Hippocampal formation (tissue), 2 donors: ENCODE data around the gene LPCAT1.

ENCODE experiments used
- DNase-seq, 2 donors: peaks; one replicate each; lab custom pipeline; 2025; lab: John Stamatoyannopoulos, UW

LPCAT1 gene

GRCh38 chr5:1444361-1445189 lies 79.2 kb downstream of the LPCAT1 start:
- DNase-seq, result no peak

- DNase-seq, result no peak
Observed at GRCh38 chr5:1443991-1444360, 79.8 kb downstream of the LPCAT1 start.

GRCh38 chr5:1443171-1443570 lies 80.6 kb downstream of the LPCAT1 start:
- DNase-seq, result no peak

GRCh38 chr5:1442222-1443145 lies 81.3 kb downstream of the LPCAT1 start:
- DNase-seq, result no peak

GRCh38 chr5:1441166-1441865 lies 82.4 kb downstream of the LPCAT1 start:
- DNase-seq, result no peak

- no peak for DNase-seq
Observed at GRCh38 chr5:1440098-1440493, 83.7 kb downstream of the LPCAT1 start.

- no peak for DNase-seq
Observed at GRCh38 chr5:1439388-1440097, 84.2 kb downstream of the LPCAT1 start.

- DNase-seq, result no peak
Observed at GRCh38 chr5:1438871-1439270, 84.9 kb downstream of the LPCAT1 start.

GRCh38 chr5:1437876-1438559 lies 85.7 kb downstream of the LPCAT1 start:
- no peak for DNase-seq

GRCh38 chr5:1437226-1437829 lies 86.4 kb downstream of the LPCAT1 start:
- DNase-seq, result no peak

GRCh38 chr5:1436681-1437080 lies 87.1 kb downstream of the LPCAT1 start:
- no peak for DNase-seq

- DNase-seq, result no peak
Observed at GRCh38 chr5:1436036-1436435, 87.7 kb downstream of the LPCAT1 start.

- DNase-seq, result no peak
Observed at GRCh38 chr5:1435369-1435768, 88.4 kb downstream of the LPCAT1 start.

GRCh38 chr5:1432296-1432695 lies 91.5 kb downstream of the LPCAT1 start:
- no peak for DNase-seq

GRCh38 chr5:1431896-1432295 lies 91.9 kb downstream of the LPCAT1 start:
- DNase-seq, result no peak

- DNase-seq, result no peak
Observed at GRCh38 chr5:1431021-1431811, 92.5 kb downstream of the LPCAT1 start.

- DNase-seq, result no peak
Observed at GRCh38 chr5:1430121-1430795, 93.5 kb downstream of the LPCAT1 start.

- no peak for DNase-seq
Observed at GRCh38 chr5:1429496-1429895, 94.3 kb downstream of the LPCAT1 start.

- DNase-seq, result no peak
Observed at GRCh38 chr5:1429066-1429465, 94.7 kb downstream of the LPCAT1 start.
